Measurements from ENCODE around the gene ARF1.
"Not testable (repeated sequence)": the region's sequence is repeated elsewhere in the genome, so short reads cannot be mapped to it uniquely, and the experiment has no call there.

ARF1 gene

GRCh38 chr1:228101994-228102790 lies 19.7 kb downstream of the ARF1 start:
- DNase-seq (ENCODE audit: low read depth, low spot score) = peak; percentile 67

GRCh38 chr1:228102791-228103620 lies 20.5 kb downstream of the ARF1 start, which contains the start of gene C1orf35:
TSS of gene C1orf35 (minus strand) at chr1:228103325. CDS start at chr1:228103227, 98 bp downstream.
- DNase-seq (ENCODE audit: low read depth, low spot score) = peak; percentile 98

- peak; percentile 37 for DNase-seq (ENCODE audit: low read depth, low spot score)
These were observed 22.2 kb downstream of the ARF1 start for GRCh38 chr1:228104526-228105269.

DNA sequence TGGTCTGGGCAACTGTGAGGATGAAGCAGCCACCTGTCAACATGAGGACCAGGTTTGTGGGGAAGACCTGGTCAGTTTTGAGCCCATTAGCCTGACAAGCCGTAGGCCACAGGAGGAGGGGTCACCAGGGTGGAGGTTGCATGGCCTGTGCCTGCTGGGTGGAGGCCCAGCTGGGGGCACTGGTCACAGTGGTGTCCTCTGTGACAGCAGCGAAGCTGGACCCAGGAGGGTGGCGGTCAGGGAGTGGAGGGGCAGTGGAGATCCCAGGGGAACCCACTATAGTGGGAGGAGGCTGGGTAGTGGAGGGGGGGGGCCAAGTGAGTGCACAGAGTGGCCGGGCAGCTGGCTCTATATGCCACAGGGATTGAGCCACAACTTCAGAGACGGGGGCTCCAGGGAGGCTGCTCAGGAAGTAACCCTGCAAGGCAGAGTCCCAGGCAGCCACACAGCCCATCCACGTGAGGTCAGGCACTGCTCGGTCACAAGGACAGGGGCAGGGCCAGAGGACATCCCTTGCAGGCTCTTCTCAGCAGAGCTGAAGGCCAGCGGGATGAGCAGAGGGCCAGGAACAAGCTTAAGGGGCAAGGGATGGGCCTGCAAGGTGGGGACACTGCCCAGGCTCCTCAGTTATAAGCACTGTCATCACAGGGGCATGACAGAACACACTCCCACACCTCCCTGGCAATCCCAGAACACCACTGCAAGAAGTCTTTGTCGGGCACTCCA lies 22.9 kb downstream of the ARF1 start:
- DNase-seq (ENCODE audit: low read depth, low spot score) = no peak

GRCh38 chr1:228105996-228106799 lies 23.7 kb downstream of the ARF1 start:
- DNase-seq (ENCODE audit: low read depth, low spot score) = no peak

- DNase-seq (ENCODE audit: low read depth, low spot score) = no peak
These were observed 24.2 kb downstream of the ARF1 start for GRCh38 chr1:228106800-228107054.

- DNase-seq (ENCODE audit: low read depth, low spot score) = no peak
These were observed 25.1 kb downstream of the ARF1 start for GRCh38 chr1:228107636-228108035.

DNA sequence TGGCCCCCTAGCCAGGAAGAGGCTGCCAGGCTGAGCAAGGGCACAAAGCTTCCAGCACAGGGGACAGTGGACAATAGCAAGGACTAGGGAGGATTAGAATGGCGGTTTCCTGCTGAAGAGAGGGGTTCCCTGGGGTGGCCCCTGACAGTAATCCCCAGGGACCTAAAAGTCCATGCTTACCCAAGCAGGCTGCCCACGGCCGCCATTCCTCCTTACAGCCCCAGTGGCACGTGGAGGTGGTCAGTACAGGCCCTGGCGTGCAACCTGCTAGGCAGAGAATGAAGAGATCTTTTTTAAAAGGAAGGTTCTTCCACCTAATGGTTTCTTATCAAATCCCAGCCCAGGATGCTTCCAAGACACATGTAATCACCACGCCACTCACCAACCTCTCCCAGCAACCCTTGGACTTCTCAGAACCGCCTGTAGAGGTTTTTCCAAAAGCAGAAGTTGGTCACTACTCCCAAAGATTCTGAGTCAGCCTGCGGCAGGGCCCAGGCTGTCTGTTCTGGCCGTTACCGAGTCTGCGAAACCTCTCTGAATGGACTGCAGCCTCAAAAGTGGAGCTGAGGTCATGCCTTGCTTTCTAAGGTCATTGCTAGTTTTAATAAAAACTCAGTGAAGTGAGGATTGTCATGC lies 25.7 kb downstream of the ARF1 start:
- no peak for DNase-seq (ENCODE audit: low read depth, low spot score)

GRCh38 chr1:228108742-228109072 lies 26.2 kb downstream of the ARF1 start:
- no peak for DNase-seq (ENCODE audit: low read depth, low spot score)

- DNase-seq (ENCODE audit: low read depth, low spot score) = peak; percentile 97
These were observed 26.8 kb downstream of the ARF1 start, which contains the start of gene MRPL55 for GRCh38 chr1:228109073-228109961. TSS of gene MRPL55 (minus strand) at chr1:228109299. CDS start at chr1:228108260, 1,039 bp downstream.

DNA sequence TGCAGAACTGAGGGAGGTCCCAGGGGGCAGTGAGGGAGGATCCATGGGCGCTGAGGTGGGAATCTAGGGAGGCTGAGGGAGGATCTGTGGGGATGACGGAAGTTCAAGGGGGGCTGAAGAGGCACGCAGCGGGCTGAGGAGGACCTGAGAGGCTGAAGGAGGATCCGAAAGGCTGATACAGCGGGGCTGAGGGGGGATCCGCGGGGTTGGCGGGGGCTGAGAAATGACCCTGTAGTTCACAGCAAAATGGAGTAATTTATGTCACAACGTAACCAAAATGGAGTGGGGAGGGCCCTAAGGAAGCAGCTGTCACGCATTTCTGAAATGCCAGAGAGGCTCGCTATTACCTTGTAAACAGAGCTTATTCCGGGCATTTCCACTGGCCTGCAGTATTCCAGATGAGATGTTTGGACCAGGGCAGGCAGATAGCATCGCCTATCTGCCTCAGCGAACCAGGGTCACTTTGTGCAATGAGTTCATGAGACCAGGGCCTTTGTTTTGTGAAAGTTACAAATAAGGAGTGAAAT lies 27.5 kb downstream of the ARF1 start:
- peak; percentile 48 for DNase-seq (ENCODE audit: low read depth, low spot score)

GRCh38 chr1:228110556-228110955 lies 28.0 kb downstream of the ARF1 start:
- no peak for DNase-seq (ENCODE audit: low read depth, low spot score)

DNA sequence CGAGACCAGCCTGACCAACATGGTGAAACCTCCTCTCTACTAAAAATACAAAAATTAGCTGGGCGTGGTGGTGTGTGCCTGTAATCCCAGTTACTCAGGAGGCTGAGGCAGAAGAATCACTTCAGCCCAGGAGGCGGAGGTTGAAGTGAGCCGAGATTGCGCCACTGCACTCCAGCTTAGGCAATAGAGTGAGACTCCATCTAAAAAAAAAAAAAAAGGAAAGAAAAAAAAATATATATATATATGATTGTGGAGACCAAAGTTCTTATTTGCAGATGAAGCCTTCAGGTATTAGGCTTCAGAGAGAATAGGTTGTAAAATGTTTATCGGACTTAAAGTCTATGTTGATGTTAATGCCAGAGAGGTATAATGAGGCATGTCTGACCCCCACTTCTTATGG lies 28.8 kb downstream of the ARF1 start:
- DNase-seq (ENCODE audit: low read depth, low spot score) = not testable (repeated sequence)

DNA sequence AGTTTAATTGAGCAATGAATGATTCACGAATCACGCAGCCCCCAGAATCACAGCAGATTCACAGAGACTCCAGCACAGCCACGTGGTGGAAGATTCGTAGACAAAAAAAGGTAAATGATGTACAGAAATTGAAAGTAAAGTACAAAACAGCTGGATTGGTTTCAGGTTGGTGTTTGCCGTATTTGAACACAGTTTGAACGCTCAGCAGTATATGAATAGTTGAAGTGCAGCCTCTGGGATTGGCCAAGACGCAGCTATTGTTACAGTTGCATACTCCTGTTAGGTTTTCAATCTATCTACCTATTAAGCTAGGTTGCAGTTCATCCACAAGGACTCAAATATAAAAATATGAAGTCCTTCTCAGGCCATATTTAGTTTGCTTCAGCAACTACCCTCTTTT lies 29.7 kb downstream of the ARF1 start:
- no peak for DNase-seq (ENCODE audit: low read depth, low spot score)

- DNase-seq (ENCODE audit: low read depth, low spot score) = no peak
These were observed 30.1 kb downstream of the ARF1 start for GRCh38 chr1:228112617-228113016.

GRCh38 chr1:228114827-228115226 lies 32.3 kb downstream of the ARF1 start:
- DNase-seq (ENCODE audit: low read depth, low spot score) = no peak

DNA sequence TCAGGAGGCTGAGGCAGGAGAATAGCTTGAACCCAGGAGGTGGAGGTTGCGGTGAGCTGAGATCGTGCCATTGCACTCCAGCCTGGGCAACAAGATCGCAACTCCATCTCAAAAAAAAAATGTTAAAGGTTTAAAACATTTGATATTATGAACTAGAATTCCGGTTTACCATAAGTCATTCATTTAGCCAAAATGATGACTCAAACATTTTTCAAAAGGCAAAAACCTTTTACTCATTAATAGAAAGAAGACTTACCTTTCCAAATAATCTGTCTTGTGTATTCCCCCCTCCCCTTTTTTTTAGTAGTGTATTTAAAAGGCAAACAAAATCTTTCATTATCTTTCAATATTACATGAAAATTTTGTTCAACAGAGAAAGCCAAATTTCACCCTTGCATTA lies 34.8 kb downstream of the ARF1 start:
- DNase-seq (ENCODE audit: low read depth, low spot score) = no peak

GRCh38 chr1:228118040-228118439 lies 35.5 kb downstream of the ARF1 start:
- DNase-seq (ENCODE audit: low read depth, low spot score) = no peak

GRCh38 chr1:228120351-228120750 lies 37.8 kb downstream of the ARF1 start:
- no peak for DNase-seq (ENCODE audit: low read depth, low spot score)
